HepG2 (cell line): ENCODE results near the gene NRSN2. TPM values are rescaled to one million over a fixed set of nuclear protein-coding genes. Genes with fewer than 3 reads are reported as not detected.

Source experiments
- ATAC-seq: fragments of 200-7000 bp; cut with Tn5 transposase; 3 replicates; pipeline ENCODE4 v1.9.1; 2020; ENCODE audit warnings: mild to moderate bottlenecking, moderate library complexity
- BruUV-seq: library from RNA; stranded (reverse); fragments of 400-500 nt; replicated peaks from 2 replicates; lab custom pipeline; 2021; lab: Mats Ljungman, UMichigan
- CTCF ChIA-PET: fragments of 300-600 bp; formaldehyde crosslinking; extraction: SDS; loops from one replicate; lab custom pipeline; 2021; ENCODE audit warnings: low total read pairs, inconsistent platforms, low intra/inter-chr PET ratio; lab: Yijun Ruan, JAX
- POLR2A ChIA-PET: fragments of 350-600 bp; sonication (Branson Sonifier 250); formaldehyde crosslinking; loops from one replicate; lab custom pipeline; 2020; ENCODE audit warnings: antibody characterized with exemption, inconsistent platforms; lab: Yijun Ruan, JAX
- DNase-seq: peaks from one replicate; pipeline ENCODE4 v3.0.0-alpha.2; 2015; ENCODE audit warnings: low spot score
- FAIRE-seq: peaks from 3 replicates; lab custom pipeline; 2011; peaks lifted over from hg19 to GRCh38; lab: Jason Lieb, UNC
- H2AFZ ChIP-seq: one replicate; pipeline ENCODE4 v1.6.1; 2011; ENCODE audit warnings: low read length, inconsistent platforms
- H3K27ac ChIP-seq: fragments of 300-600 bp; 3 replicates; pipeline ENCODE4 v1.8.0; 2011; ENCODE audit warnings: mixed run types, mild to moderate bottlenecking, mixed read lengths, low read length, inconsistent platforms; ENCODE audit not compliant: insufficient read depth; ENCODE audit errors: extremely low read length
- H3K27me3 ChIP-seq, 2 experiments: fragments of 200-600 bp in 1 of 2; 2 replicates in 1 of 2; 3 replicates in 1 of 2; pipeline versions ENCODE4 v1.6.0 to v1.8.0; 2011; ENCODE audit warnings: low read length in 2 of 2, mild to moderate bottlenecking in 2 of 2, moderate library complexity in 2 of 2, inconsistent platforms in 1 of 2; ENCODE audit not compliant: insufficient read depth in 2 of 2, control insufficient read depth in 1 of 2
- H3K36me3 ChIP-seq, 2 experiments: fragments of 200-600 bp in 1 of 2; replicated peaks in 1 of 2; 2 replicates in 1 of 2; 3 replicates in 1 of 2; pipeline versions ENCODE4 v1.5.1 to v1.8.0; 2011; ENCODE audit warnings: low read length in 2 of 2, inconsistent platforms in 1 of 2; ENCODE audit not compliant: insufficient read depth in 2 of 2, control insufficient read depth in 1 of 2
- H3K4me1 ChIP-seq: 2 replicates; pipeline ENCODE4 v1.5.1; 2012; ENCODE audit warnings: low read length, inconsistent platforms; ENCODE audit not compliant: insufficient read depth
- H3K4me2 ChIP-seq: 2 replicates; pipeline ENCODE4 v1.6.0; 2011; ENCODE audit warnings: low read depth, low read length, inconsistent platforms
- H3K4me3 ChIP-seq, 3 experiments: fragments of 200-600 bp in 1 of 3; sonication (generic), shearing (Covaris generic) in 1 of 3; replicated peaks in 1 of 3; 2 replicates each; pipeline ENCODE4 v1.5.1; 2011 to 2016; ENCODE audit warnings: low read length in 3 of 3, inconsistent platforms in 2 of 3, low read depth in 2 of 3, mild to moderate bottlenecking in 2 of 3, control low read depth in 1 of 3, mixed read lengths in 1 of 3; ENCODE audit not compliant: insufficient read depth in 1 of 3
- H3K79me2 ChIP-seq: one replicate; pipeline ENCODE4 v1.6.1; 2011; ENCODE audit warnings: low read length, inconsistent platforms; ENCODE audit not compliant: insufficient read depth
- H3K9ac ChIP-seq: 2 replicates; pipeline ENCODE4 v1.6.0; 2011; ENCODE audit warnings: mild to moderate bottlenecking, low read depth, low read length, inconsistent platforms; ENCODE audit not compliant: insufficient read depth
- H3K9me3 ChIP-seq: 2 replicates; pipeline ENCODE4 v1.5.1; 2012; ENCODE audit warnings: mild to moderate bottlenecking, low read length
- H4K20me1 ChIP-seq: 2 replicates; pipeline ENCODE4 v1.6.0; 2011; ENCODE audit warnings: inconsistent platforms, mild to moderate bottlenecking, low read length, moderate library complexity; ENCODE audit not compliant: insufficient read depth
- MED8 ChIP-seq: sonication (generic); formaldehyde crosslinking; IDR thresholded peaks from 2 replicates; pipeline ENCODE4 v1.8.1; 2023; ENCODE audit warnings: mild to moderate bottlenecking, missing genetic modification reagents; ENCODE audit not compliant: insufficient replicate concordance
- MYPOP ChIP-seq: sonication (generic); formaldehyde crosslinking; IDR thresholded peaks from 2 replicates; pipeline ENCODE4 v1.8.1; 2023; ENCODE audit warnings: mild to moderate bottlenecking, moderate library complexity, missing genetic modification reagents
- RBM22 ChIP-seq: fragments of 200-400 bp; formaldehyde crosslinking; optimal IDR thresholded peaks from 2 replicates; pipeline ENCODE3; 2017; ENCODE audit warnings: mild to moderate bottlenecking, low read length, moderate library complexity
- REPIN1 ChIP-seq: sonication (generic); formaldehyde crosslinking; IDR thresholded peaks from 2 replicates; pipeline ENCODE4 v1.8.0; 2022; ENCODE audit warnings: missing genetic modification reagents, low read depth, mild to moderate bottlenecking, borderline replicate concordance
- RNF219 ChIP-seq: sonication (generic); formaldehyde crosslinking; IDR thresholded peaks from 2 replicates; pipeline ENCODE4 v1.5.0; 2020; ENCODE audit warnings: mild to moderate bottlenecking, missing genetic modification reagents
- THAP9 ChIP-seq: sonication (generic); formaldehyde crosslinking; IDR thresholded peaks from 2 replicates; pipeline ENCODE4; 2020; ENCODE audit warnings: missing genetic modification reagents, mild to moderate bottlenecking, borderline replicate concordance
- ZNF136 ChIP-seq: sonication (generic); formaldehyde crosslinking; IDR thresholded peaks from 2 replicates; pipeline ENCODE4 v1.8.1; 2022; ENCODE audit warnings: low read depth, mild to moderate bottlenecking, moderate library complexity, missing genetic modification reagents
- ZNF253 ChIP-seq: sonication (generic); formaldehyde crosslinking; IDR thresholded peaks from 2 replicates; pipeline ENCODE4 v1.8.0; 2022; ENCODE audit warnings: mild to moderate bottlenecking, missing genetic modification reagents, borderline replicate concordance
- ZNF558 ChIP-seq: sonication (generic); formaldehyde crosslinking; IDR thresholded peaks from 2 replicates; pipeline ENCODE4 v1.9.0; 2022; ENCODE audit warnings: mild to moderate bottlenecking, missing genetic modification reagents, borderline replicate concordance
- ZNF605 ChIP-seq: sonication (generic); formaldehyde crosslinking; IDR thresholded peaks from 2 replicates; pipeline ENCODE4 v1.8.0; 2022; ENCODE audit warnings: mild to moderate bottlenecking, missing genetic modification reagents
- WGBS: methylation state at CpG from one replicate; pipeline ENCODE4 v1.1.6; 2017; ENCODE audit warnings: low lambda C conversion rate; 5-methylcytosine and 5-hydroxymethylcytosine counted together
- in situ Hi-C: cut with HindIII; loops from 2 replicates; pipeline ENCODE4 v1.10.0; 2017; ENCODE audit warnings: low pct_unique_long_range_greater_than_20kb; ENCODE audit not compliant: extremely low pct_ligation_motif_present
- intact Hi-C: fragments of 100-400 bp; cut with micrococcal nuclease; formaldehyde crosslinking; loops from one replicate; pipeline ENCODE4 v1.10.0; 2022; ENCODE audit not compliant: unreplicated experiment
- polyA plus RNA-seq, 8 experiments: library from polyadenylated mRNA; depleted of rRNA in 3 of 8; stranded (reverse) in 7 of 8; unstranded in 1 of 8; fragments of >200 nt; fragmentation: Illumina TruSeq in 4 of 8; extraction: Trizol in 4 of 8; gene quantifications; 2 replicates each; pipeline versions ENCODE4 v1.2.1 to v1.2.3, GENCODE V29; 2011 to 2016; ENCODE audit warnings: low read depth in 4 of 8, missing spikeins in 1 of 8, mixed read lengths in 1 of 8; ENCODE audit not compliant: insufficient read depth in 1 of 8
- total RNA-seq, 5 experiments: library from RNA; depleted of rRNA; stranded (reverse); fragments of >200 nt; fragmentation: Illumina TruSeq; extraction: Trizol; gene quantifications; 2 replicates each; pipeline ENCODE4 v1.2.3, GENCODE V29; 2016; ENCODE audit warnings: low read depth in 1 of 5
- TF ChIP-seq, protein P1 (sequence below): sonication (generic); formaldehyde crosslinking; IDR thresholded peaks from 2 replicates; pipeline ENCODE4 v1.4.0; 2020; ENCODE audit warnings: missing genetic modification reagents, mild to moderate bottlenecking, borderline replicate concordance
- TF ChIP-seq, protein P2 (sequence below): sonication (generic); formaldehyde crosslinking; conservative IDR thresholded peaks from 2 replicates; pipeline ENCODE4 v1.4.0; 2020; ENCODE audit warnings: missing genetic modification reagents

The NRSN2 gene
- total and polyA plus RNA-seq, 2 of the 13 experiments (the other 11 are each of a cell fraction or from before 2014, with no cell fraction given) = 32.3 to 49.4 TPM

GRCh38 chr20:383889-384288 is 37.0 kb downstream of the NRSN2 start:
- Histone ChIP-seq H3K79me2 (peaks cover 79% of the 10 kb centered on the region), H3K36me3 (peaks cover 17 to 62% of the 10 kb centered on the region in 2 experiments), H4K20me1 (peaks cover 35% of the 10 kb centered on the region), H3K4me2 (peak overlapping the region; percentile 93; the same call in 1 of the 2 replicates), H3K27me3 (no peaks in the 10 kb centered on the region; a peak in 1 of 5 replicates), H3K9ac (no peak overlapping the region), H3K4me3 (no peak overlapping the region), H2AFZ (no peak overlapping the region), H3K4me1 (peaks cover 74% of the 10 kb centered on the region), H3K9me3 (no peaks in the 10 kb centered on the region), H3K27ac (no peak overlapping the region)
- ChIA-PET CTCF (no interaction called here), POLR2A (interaction anchor here (0.8 to 29.0 kb wide), 5 partner anchors 14 to 120 kb away, joined by 3 to 1587 read pairs (median 6); partner anchors contain the start of genes NRSN2 and RBCK1)
- FAIRE-seq (no peak), ATAC-seq (no peak), DNase-seq (no peak)
- no TSS peak for BruUV-seq
- WGBS = 80% methylated on average over 5 of the region's 5 CpGs
- intact Hi-C loops = loop anchor here (2.0 kb wide), 1 partner anchor 23 kb away; no protein-coding TSS in a partner anchor
- in situ Hi-C loops = no loop called here
- TF ChIP-seq ZNF605 (CRISPR knock-in tag) (0 out of 2 replicates have a peak, but pooled peaks have one; percentile 20), MYPOP (no peak), REPIN1 (CRISPR knock-in tag) (0 out of 2 replicates have a peak, but pooled peaks have one; percentile 22), THAP9 (CRISPR knock-in tag) (peak; percentile 24; the same call in 1 of the 2 replicates), ZNF253 (CRISPR knock-in tag) (no peak), RBM22 (peak; percentile 58), ZNF136 (CRISPR knock-in tag) (no peak), RNF219 (CRISPR knock-in tag) (no peak), MED8 (no peak), ZNF558 (CRISPR knock-in tag) (no peak)
- TF ChIP-seq, protein P1, sequence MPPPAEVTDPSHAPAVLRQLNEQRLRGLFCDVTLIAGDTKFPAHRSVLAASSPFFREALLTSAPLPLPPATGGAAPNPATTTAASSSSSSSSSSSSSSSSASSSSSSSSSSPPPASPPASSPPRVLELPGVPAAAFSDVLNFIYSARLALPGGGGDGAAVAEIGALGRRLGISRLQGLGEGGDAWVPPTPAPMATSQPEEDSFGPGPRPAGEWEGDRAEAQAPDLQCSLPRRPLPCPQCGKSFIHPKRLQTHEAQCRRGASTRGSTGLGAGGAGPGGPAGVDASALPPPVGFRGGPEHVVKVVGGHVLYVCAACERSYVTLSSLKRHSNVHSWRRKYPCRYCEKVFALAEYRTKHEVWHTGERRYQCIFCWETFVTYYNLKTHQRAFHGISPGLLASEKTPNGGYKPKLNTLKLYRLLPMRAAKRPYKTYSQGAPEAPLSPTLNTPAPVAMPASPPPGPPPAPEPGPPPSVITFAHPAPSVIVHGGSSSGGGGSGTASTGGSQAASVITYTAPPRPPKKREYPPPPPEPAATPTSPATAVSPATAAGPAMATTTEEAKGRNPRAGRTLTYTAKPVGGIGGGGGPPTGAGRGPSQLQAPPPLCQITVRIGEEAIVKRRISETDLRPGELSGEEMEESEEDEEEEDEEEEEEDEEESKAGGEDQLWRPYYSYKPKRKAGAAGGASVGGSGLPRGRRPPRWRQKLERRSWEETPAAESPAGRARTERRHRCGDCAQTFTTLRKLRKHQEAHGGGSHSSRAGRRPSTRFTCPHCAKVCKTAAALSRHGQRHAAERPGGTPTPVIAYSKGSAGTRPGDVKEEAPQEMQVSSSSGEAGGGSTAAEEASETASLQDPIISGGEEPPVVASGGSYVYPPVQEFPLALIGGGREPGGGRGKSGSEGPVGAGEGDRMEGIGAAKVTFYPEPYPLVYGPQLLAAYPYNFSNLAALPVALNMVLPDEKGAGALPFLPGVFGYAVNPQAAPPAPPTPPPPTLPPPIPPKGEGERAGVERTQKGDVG = no peak
- TF ChIP-seq, protein P2, sequence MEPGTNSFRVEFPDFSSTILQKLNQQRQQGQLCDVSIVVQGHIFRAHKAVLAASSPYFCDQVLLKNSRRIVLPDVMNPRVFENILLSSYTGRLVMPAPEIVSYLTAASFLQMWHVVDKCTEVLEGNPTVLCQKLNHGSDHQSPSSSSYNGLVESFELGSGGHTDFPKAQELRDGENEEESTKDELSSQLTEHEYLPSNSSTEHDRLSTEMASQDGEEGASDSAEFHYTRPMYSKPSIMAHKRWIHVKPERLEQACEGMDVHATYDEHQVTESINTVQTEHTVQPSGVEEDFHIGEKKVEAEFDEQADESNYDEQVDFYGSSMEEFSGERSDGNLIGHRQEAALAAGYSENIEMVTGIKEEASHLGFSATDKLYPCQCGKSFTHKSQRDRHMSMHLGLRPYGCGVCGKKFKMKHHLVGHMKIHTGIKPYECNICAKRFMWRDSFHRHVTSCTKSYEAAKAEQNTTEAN = no peak
